WERI-Rb-1 (cell line): ENCODE measurements around the gene CALU.

Experiments
- DNase-seq: peaks from one replicate; pipeline ENCODE4 v3.0.0-alpha.2; 2020
- H3K27ac ChIP-seq: fragments of 250-450 bp; sonication (Bioruptor Pico); 2 replicates; pipeline ENCODE4 v1.5.1; 2020; ENCODE audit warnings: mild to moderate bottlenecking, moderate library complexity
- H3K27me3 ChIP-seq: fragments of 250-450 bp; sonication (Bioruptor Pico); 2 replicates; pipeline ENCODE4 v1.5.1; 2021; ENCODE audit warnings: mild to moderate bottlenecking, low read depth, moderate library complexity; ENCODE audit not compliant: insufficient read depth, severe bottlenecking
- H3K36me3 ChIP-seq: fragments of 250-450 bp; sonication (Bioruptor Pico); 2 replicates; pipeline ENCODE4 v1.5.1; 2020; ENCODE audit warnings: mild to moderate bottlenecking, moderate library complexity
- H3K4me3 ChIP-seq: 2 replicates; pipeline ENCODE4 v1.5.1; 2011; ENCODE audit warnings: low read depth, mild to moderate bottlenecking, control low read depth, low read length
- H3K9me3 ChIP-seq: fragments of 250-450 bp; sonication (Bioruptor Pico); 2 replicates; pipeline ENCODE4 v1.5.1; 2021; ENCODE audit warnings: mild to moderate bottlenecking, moderate library complexity; ENCODE audit not compliant: severe bottlenecking
- CTCF ChIP-seq: IDR thresholded peaks from 2 replicates; pipeline ENCODE4 v1.5.1; 2011; ENCODE audit warnings: low read depth, mild to moderate bottlenecking, control low read depth, inconsistent platforms, low read length

CALU gene

GRCh38 chr7:128818694-128819093, 79.5 kb downstream of the CALU start:
- Histone ChIP-seq H3K27ac (no peak overlapping the region), H3K36me3 (no peaks in the 10 kb centered on the region), H3K27me3 (no peaks in the 10 kb centered on the region), H3K9me3 (no peaks in the 10 kb centered on the region), H3K4me3 (no peak overlapping the region)
- TF ChIP-seq CTCF: no peak
- no peak for DNase-seq
